Measurements from ENCODE around the gene RFPL4AL1.

- no peak for TF ChIP-seq POLR2A (IDR thresholded peaks at IDR 0.05; ENCODE audit: low read depth, low read length)
- TF ChIP-seq TAF1 (IDR thresholded peaks at IDR 0.05; ENCODE audit: borderline replicate concordance, low read depth, low read length) = no peak
- no peak for TF ChIP-seq POLR2AphosphoS5 (IDR thresholded peaks at IDR 0.05; ENCODE audit: low read depth, low read length)
Observed at GRCh38 chr19:55723491-55723890, 45.4 kb upstream of the RFPL4AL1 start.
